Caki2 (cell line): Measurements from ENCODE around the gene ZSCAN4. TPM values are rescaled to one million over a fixed set of nuclear protein-coding genes. Genes with fewer than 3 reads are reported as not detected.

Experiments used
- DNase-seq: peaks from one replicate; pipeline ENCODE4 v3.0.0-alpha.2; 2015; ENCODE audit warnings: low read depth
- in situ Hi-C: cut with HindIII; loops from 2 replicates; pipeline ENCODE4 v1.10.0; 2016; ENCODE audit warnings: low sequenced_read_pairs, low pct_unique_long_range_greater_than_20kb, mixed read lengths
- total RNA-seq: library from RNA; depleted of rRNA; stranded (reverse); fragments of >200 nt; shearing (Covaris generic); gene quantifications from 2 replicates; pipeline ENCODE4 v1.2.3, GENCODE V29; 2014; ENCODE audit warnings: low replicate concordance

ZSCAN4 gene
- total RNA-seq, 1 experiment from 2014 or later: not detected

- in situ Hi-C loops: no loop called here
- no peak for DNase-seq
Measured at GRCh38 chr19:57671124-57671895, 2.6 kb downstream of the ZSCAN4 start.

DNA sequence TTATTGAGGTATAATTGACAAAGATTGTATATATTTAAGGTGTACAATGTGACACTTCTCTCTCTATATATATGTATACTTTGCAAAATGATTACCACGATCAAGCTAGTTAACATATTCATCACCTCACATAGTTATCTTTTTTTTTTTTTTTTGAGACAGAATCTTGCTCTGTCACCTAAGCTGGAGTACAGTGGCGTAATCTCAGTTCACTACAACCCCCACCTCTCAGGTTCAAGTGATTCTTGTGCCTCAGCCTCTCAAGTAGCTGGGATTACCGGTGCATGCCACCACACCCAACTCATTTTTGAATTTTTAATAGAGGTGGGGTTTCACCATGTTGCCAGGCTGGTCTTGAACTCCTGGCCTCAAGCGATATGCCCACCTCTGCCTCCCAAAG lies 3.7 kb downstream of the ZSCAN4 start:
- no peak for DNase-seq
- in situ Hi-C loops: no loop called here

GRCh38 chr19:57675881-57676280 lies 7.1 kb downstream of the ZSCAN4 start:
- DNase-seq: no peak
- in situ Hi-C loops: no loop called here

DNA sequence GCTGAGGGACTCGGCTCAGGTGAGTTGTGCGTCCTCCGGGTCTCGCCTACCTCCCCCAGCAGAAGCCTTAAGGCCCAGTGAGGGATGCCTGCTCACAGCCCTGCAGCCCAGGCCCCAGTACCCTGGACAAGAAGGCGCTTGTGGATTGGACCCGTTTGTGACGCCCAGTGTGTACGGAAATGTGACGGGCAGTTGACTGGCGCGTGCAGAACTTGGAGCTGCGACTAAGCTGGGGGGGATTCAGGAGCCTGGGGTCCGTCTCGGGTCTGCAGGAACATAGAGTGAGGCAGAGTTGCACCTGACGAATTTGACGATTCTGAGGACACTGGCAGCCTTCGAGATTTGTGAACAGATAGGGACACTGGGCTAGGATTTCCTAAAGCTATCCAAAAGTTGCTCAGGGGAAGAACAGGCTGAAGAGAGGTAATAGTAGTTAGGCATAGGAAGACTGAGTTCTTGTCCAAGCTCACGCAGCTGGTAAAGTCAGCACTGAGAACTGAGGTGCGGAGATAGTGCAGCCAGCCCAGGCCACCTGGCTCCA lies 13.6 kb downstream of the ZSCAN4 start:
- DNase-seq: no peak
- in situ Hi-C loops: no loop called here

DNA sequence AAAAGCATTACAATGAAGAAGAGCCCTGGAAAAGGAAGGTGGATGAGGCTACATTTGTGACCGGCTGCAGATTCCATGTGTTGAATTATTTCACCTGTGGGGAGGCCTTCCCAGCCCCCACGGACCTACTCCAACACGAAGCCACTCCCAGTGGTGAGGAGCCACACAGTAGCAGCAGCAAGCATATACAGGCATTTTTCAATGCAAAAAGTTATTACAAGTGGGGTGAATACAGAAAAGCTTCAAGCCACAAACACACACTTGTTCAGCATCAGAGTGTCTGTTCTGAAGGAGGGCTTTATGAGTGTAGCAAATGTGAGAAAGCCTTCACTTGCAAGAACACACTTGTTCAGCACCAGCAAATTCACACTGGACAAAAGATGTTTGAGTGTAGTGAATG lies 18.0 kb downstream of the ZSCAN4 start:
- in situ Hi-C loops: no loop called here
- DNase-seq: no peak

- DNase-seq: no peak
- in situ Hi-C loops: no loop called here
Measured at GRCh38 chr19:57687363-57688010, 18.8 kb downstream of the ZSCAN4 start.

- in situ Hi-C loops: no loop called here
Measured at GRCh38 chr19:57688011-57688763, 19.5 kb downstream of the ZSCAN4 start.

GRCh38 chr19:57689750-57690149 lies 21.0 kb downstream of the ZSCAN4 start:
- in situ Hi-C loops: no loop called here
- DNase-seq: no peak

More at GRCh38 chr19:57688011-57688763, 19.5 kb downstream of the ZSCAN4 start:
- no peak for DNase-seq

GRCh38 chr19:57701625-57702024 lies 32.9 kb downstream of the ZSCAN4 start:
- in situ Hi-C loops: no loop called here
- no peak for DNase-seq

DNA sequence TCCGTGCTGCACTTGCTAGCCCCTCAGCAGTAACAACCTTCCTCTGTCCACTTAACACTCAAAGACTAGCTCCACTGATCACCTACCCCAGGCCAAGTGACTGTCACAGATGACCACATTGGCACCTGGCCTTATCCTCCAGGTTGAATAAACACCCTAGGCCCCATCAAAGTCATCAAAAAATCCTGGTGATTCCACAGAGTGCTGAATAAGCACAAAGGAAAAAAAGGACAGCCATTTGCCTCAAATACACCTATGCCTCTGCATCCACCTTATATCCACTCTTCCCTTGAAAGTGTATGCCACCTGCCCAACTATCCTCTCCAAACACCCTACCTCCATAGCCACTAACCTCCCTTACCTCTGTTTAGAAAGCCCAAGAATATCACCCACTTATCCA lies 37.6 kb downstream of the ZSCAN4 start:
- in situ Hi-C loops: no loop called here
- DNase-seq: no peak

- in situ Hi-C loops: no loop called here
- DNase-seq: no peak
Measured at GRCh38 chr19:57708641-57709361, 40.1 kb downstream of the ZSCAN4 start, which contains the start of gene ZNF154. ZNF154 (minus strand) TSS chr19:57709204; CDS start chr19:57708971, 233 bp downstream.

DNA sequence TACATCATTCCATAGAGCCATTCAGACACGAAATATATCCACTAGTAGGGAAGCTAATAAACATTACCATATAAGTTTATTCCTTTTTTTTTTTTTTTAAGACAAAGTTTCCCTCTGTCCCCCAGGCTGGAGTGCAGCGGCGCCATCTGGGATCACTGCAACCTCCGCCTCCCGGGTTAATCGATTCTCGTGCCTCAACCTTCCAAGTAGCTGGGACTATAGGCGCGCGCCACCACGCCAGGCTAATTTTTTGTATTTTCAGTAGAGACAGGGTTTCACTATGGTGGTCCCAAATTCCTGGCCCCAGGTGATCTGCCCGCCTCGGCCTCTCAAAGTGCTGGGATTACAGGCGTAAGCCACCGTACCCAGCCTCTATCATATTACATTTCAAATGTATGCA lies 40.9 kb downstream of the ZSCAN4 start:
- in situ Hi-C loops: no loop called here
- DNase-seq: no peak

DNA sequence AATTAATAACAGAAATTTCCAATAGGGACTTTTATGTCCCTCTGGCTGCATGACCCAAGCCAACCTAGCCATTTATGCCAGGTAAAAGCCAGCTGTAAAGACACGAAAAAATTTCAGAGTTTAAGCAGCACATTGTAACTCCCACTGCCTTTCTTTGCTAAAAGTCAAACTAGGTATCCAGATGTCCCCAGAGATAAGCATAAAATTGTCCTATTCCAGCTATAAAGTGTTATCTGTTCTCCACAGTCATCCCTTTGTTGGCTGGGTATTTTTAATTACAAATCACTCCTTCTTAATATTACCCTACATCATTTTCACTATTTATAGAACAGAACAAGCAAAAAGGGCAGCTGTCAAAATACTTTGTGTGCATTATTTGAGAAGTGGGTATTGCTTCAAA lies 43.5 kb downstream of the ZSCAN4 start:
- in situ Hi-C loops: no loop called here
- DNase-seq: no peak

DNA sequence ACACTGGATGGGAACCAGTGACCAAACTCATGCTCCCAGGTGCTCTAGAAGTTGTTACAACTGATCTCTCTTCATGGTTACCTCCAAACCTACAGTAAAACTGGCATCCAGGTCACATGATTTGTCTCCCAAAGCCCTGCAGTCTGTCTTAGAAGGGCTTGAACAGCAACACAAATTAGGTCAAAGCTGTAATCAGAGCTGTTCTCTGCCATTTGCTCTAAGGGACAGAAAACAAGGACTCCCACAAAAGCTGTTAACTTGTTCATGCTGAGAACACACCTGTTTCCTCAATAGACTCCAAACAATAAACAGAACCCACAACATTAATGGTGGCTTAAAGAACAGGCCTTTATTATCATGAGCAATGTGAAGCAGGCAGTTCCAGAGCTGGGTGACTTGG lies 50.7 kb downstream of the ZSCAN4 start:
- in situ Hi-C loops: no loop called here
- DNase-seq: no peak

DNA sequence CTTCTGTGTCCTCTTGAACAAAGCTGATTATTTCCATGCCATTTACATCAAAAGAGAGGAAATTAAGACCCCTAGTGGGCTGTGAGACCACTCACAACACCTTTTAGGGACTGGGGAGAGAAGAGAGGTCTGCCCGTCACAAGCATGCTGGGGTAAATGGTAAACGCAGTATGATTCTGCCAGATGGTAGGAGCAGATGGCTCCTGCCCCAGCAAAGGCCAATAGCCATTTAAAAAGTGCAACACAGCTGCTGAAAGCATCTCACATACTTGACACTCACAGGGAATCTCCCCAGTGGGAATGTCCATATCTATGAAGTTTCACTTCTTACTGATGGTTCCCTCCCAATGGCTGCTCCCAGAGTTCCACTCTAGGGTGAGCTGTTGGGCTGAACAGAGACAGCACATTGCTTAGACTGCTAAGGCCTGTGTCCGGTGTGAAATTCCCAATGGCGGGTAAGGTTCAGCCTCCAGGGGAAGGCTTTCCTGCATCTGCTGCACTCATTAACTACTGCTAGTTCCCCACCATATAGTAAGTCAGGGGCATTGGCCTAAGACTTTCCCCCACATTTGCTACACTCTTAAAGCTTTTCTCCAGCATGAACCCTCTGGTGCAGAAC lies 51.3 kb downstream of the ZSCAN4 start:
- DNase-seq: no peak
- in situ Hi-C loops: no loop called here

GRCh38 chr19:57720878-57721277 lies 52.1 kb downstream of the ZSCAN4 start:
- no peak for DNase-seq
- in situ Hi-C loops: no loop called here
